Osteoblast (primary cell): Measurements from ENCODE around the gene ATP11A. TPM values are rescaled to one million over a fixed set of nuclear protein-coding genes. Genes with fewer than 3 reads are reported as not detected.

Experiments used
- DNase-seq: peaks from one replicate; pipeline ENCODE4 v3.0.0; 2011; ENCODE audit warnings: low spot score, mixed read lengths; ENCODE audit not compliant: insufficient read length; ENCODE audit errors: missing footprints
- H2AFZ ChIP-seq: 2 replicates; pipeline ENCODE4 v1.6.0; 2011; ENCODE audit warnings: mild to moderate bottlenecking, low read length
- H3K27ac ChIP-seq: 2 replicates; pipeline ENCODE4 v1.5.1; 2011; ENCODE audit warnings: mild to moderate bottlenecking, low read depth, low read length, moderate library complexity
- H3K27me3 ChIP-seq: 2 replicates; pipeline ENCODE4 v1.6.0; 2012; ENCODE audit warnings: mild to moderate bottlenecking, control low read depth, inconsistent platforms, low read length, moderate library complexity; ENCODE audit not compliant: insufficient read depth
- H3K36me3 ChIP-seq: 2 replicates; pipeline ENCODE4 v1.5.1; 2011; ENCODE audit warnings: mild to moderate bottlenecking, low read length, control low read depth, moderate library complexity; ENCODE audit not compliant: insufficient read depth
- H3K4me1 ChIP-seq: 2 replicates; pipeline ENCODE4 v1.5.1; 2011; ENCODE audit warnings: mild to moderate bottlenecking, low read length, control low read depth, moderate library complexity; ENCODE audit not compliant: insufficient read depth
- H3K4me2 ChIP-seq: 2 replicates; pipeline ENCODE4 v1.6.0; 2011; ENCODE audit warnings: mild to moderate bottlenecking, low read length; ENCODE audit not compliant: insufficient read depth
- H3K4me3 ChIP-seq: fragments of 200-600 bp; sonication (generic); 3 replicates; pipeline ENCODE4 v1.5.1; 2012; ENCODE audit warnings: mild to moderate bottlenecking, low read length, inconsistent platforms; ENCODE audit not compliant: insufficient read depth
- H3K79me2 ChIP-seq: 2 replicates; pipeline ENCODE4 v1.6.0; 2012; ENCODE audit warnings: mild to moderate bottlenecking, low read length, control low read depth, inconsistent platforms; ENCODE audit not compliant: insufficient read depth
- H3K9me3 ChIP-seq: 2 replicates; pipeline ENCODE4 v1.5.1; 2011; ENCODE audit warnings: low read depth, low read length, control low read depth
- H4K20me1 ChIP-seq: 2 replicates; pipeline ENCODE4 v1.6.0; 2012; ENCODE audit warnings: mild to moderate bottlenecking, low read length, control low read depth; ENCODE audit not compliant: insufficient read depth
- CTCF ChIP-seq: IDR thresholded peaks from 2 replicates; pipeline ENCODE4 v1.5.1; 2011; ENCODE audit warnings: mild to moderate bottlenecking, low read depth, low read length, moderate library complexity; ENCODE audit errors: extremely low read depth
- total RNA-seq: library from RNA; depleted of rRNA; stranded (reverse); fragments of >200 nt; gene quantifications from 2 replicates; pipeline ENCODE4 v1.2.3, GENCODE V29; 2012

Gene ATP11A
- total RNA-seq, 1 donor = 7.6 TPM

- Histone ChIP-seq H2AFZ (no peak overlapping the region), H3K27me3 (no peaks in the 10 kb centered on the region), H3K27ac (no peak overlapping the region), H3K79me2 (no peaks in the 10 kb centered on the region), H4K20me1 (no peaks in the 10 kb centered on the region), H3K9me3 (no peaks in the 10 kb centered on the region), H3K36me3 (no peaks in the 10 kb centered on the region), H3K4me1 (no peaks in the 10 kb centered on the region), H3K4me2 (no peak overlapping the region), H3K4me3 (no peak overlapping the region)
- no peak for TF ChIP-seq CTCF
- DNase-seq = peak; percentile 56
These were observed 91.4 kb downstream of the ATP11A start for GRCh38 chr13:112781287-112781686.

- Histone ChIP-seq H3K4me2 (peak overlapping the region; percentile 60), H4K20me1 (no peaks in the 10 kb centered on the region), H3K9me3 (no peaks in the 10 kb centered on the region), H2AFZ (peak overlapping the region; percentile 74), H3K27ac (no peak overlapping the region), H3K36me3 (peaks cover 2% of the 10 kb centered on the region), H3K27me3 (no peaks in the 10 kb centered on the region), H3K4me3 (peak overlapping the region; percentile 38), H3K79me2 (no peaks in the 10 kb centered on the region), H3K4me1 (no peaks in the 10 kb centered on the region)
- peak; percentile 84 for DNase-seq
- TF ChIP-seq CTCF = no peak
These were observed 92.1 kb downstream of the ATP11A start for GRCh38 chr13:112781881-112782361.

- no peaks in the 10 kb centered on the region for H4K20me1 ChIP-seq
- H3K36me3 ChIP-seq = peaks cover 2% of the 10 kb centered on the region
- no peaks in the 10 kb centered on the region for H3K9me3 ChIP-seq
- H3K4me3 ChIP-seq = peak overlapping the region; percentile 38
- H3K4me2 ChIP-seq = peak overlapping the region; percentile 60
- DNase-seq = peak; percentile 91
- TF ChIP-seq CTCF = no peak
- H3K79me2 ChIP-seq = no peaks in the 10 kb centered on the region
- no peaks in the 10 kb centered on the region for H3K4me1 ChIP-seq
- H3K27ac ChIP-seq = no peak overlapping the region
- no peaks in the 10 kb centered on the region for H3K27me3 ChIP-seq
- H2AFZ ChIP-seq = peak overlapping the region; percentile 74
These were observed 92.7 kb downstream of the ATP11A start for GRCh38 chr13:112782429-112783010.

GRCh38 chr13:112783135-112783977, 93.5 kb downstream of the ATP11A start:
- DNase-seq = peak; percentile 73
- TF ChIP-seq CTCF = no peak
- no peaks in the 10 kb centered on the region for H3K9me3 ChIP-seq
- no peak overlapping the region for H3K4me2 ChIP-seq
- H3K27me3 ChIP-seq = no peaks in the 10 kb centered on the region
- no peak overlapping the region for H3K27ac ChIP-seq
- no peaks in the 10 kb centered on the region for H3K4me1 ChIP-seq
- H4K20me1 ChIP-seq = no peaks in the 10 kb centered on the region
- no peak overlapping the region for H3K4me3 ChIP-seq
- H3K36me3 ChIP-seq = peaks cover 2% of the 10 kb centered on the region
- no peaks in the 10 kb centered on the region for H3K79me2 ChIP-seq
- H2AFZ ChIP-seq = no peak overlapping the region
